Neuronal stem cell (in vitro differentiated cells): Measurements from ENCODE around the gene SLC6A16.
"Not testable (repeated sequence)": the region's sequence is repeated elsewhere in the genome, so short reads cannot be mapped to it uniquely, and the experiment has no call there.

Source experiments
- DNase-seq: peaks from one replicate; pipeline ENCODE4 v3.0.0-alpha.2; 2013; ENCODE audit warnings: low spot score
- H2AFZ ChIP-seq: one replicate; pipeline ENCODE4 v1.6.1; 2013; ENCODE audit warnings: mild to moderate bottlenecking, low read length, inconsistent platforms
- H2AK5ac ChIP-seq: 2 replicates; pipeline ENCODE4 v1.6.1; 2013; ENCODE audit warnings: low read depth, mild to moderate bottlenecking, inconsistent platforms, low read length, moderate library complexity, mixed read lengths
- H2BK120ac ChIP-seq: 2 replicates; pipeline ENCODE4 v1.6.1; 2013; ENCODE audit warnings: low read depth, mild to moderate bottlenecking, inconsistent platforms, low read length, moderate library complexity, mixed read lengths
- H2BK12ac ChIP-seq: one replicate; pipeline ENCODE4 v1.6.1; 2013; ENCODE audit warnings: low read length, inconsistent platforms
- H2BK15ac ChIP-seq: 2 replicates; pipeline ENCODE4 v1.6.1; 2013; ENCODE audit warnings: mild to moderate bottlenecking, low read length, inconsistent platforms, mixed read lengths
- H2BK5ac ChIP-seq: one replicate; pipeline ENCODE4 v1.6.1; 2013; ENCODE audit warnings: inconsistent platforms, mild to moderate bottlenecking, low read length, moderate library complexity
- H3K14ac ChIP-seq: one replicate; pipeline ENCODE4 v1.6.1; 2013; ENCODE audit warnings: low read length, inconsistent platforms
- H3K18ac ChIP-seq: 2 replicates; pipeline ENCODE4 v1.6.1; 2013; ENCODE audit warnings: low read length, inconsistent platforms
- H3K23ac ChIP-seq: 2 replicates; pipeline ENCODE4 v1.6.1; 2013; ENCODE audit warnings: low read depth, mild to moderate bottlenecking, mixed read lengths, low read length, inconsistent platforms; ENCODE audit not compliant: poor library complexity
- H3K27ac ChIP-seq: replicated peaks from 3 replicates; pipeline ENCODE4 v1.5.1; 2013; ENCODE audit warnings: low read length, inconsistent platforms
- H3K27me3 ChIP-seq, 3 experiments: 2 replicates each; pipeline ENCODE4 v1.6.1; 2013; ENCODE audit warnings: low read length in 3 of 3, mild to moderate bottlenecking in 2 of 3, inconsistent platforms in 1 of 3, low read depth in 1 of 3, mixed read lengths in 1 of 3, moderate library complexity in 1 of 3; ENCODE audit not compliant: control insufficient read depth in 3 of 3, insufficient read depth in 3 of 3
- H3K36me3 ChIP-seq, 2 donors: replicated peaks in 1 of 2; 2 replicates each; pipeline ENCODE4 v1.6.1; 2013; ENCODE audit warnings: low read length in 2 of 2; ENCODE audit not compliant: control insufficient read depth in 2 of 2, insufficient read depth in 2 of 2
- H3K4ac ChIP-seq: 2 replicates; pipeline ENCODE4 v1.6.1; 2013; ENCODE audit warnings: inconsistent platforms, mild to moderate bottlenecking, low read length, moderate library complexity
- H3K4me1 ChIP-seq, 2 donors: 1 replicate in 1 of 2; 2 replicates in 1 of 2; pipeline ENCODE4 v1.6.1; 2013; ENCODE audit warnings: low read length in 2 of 2, low read depth in 1 of 2; ENCODE audit not compliant: control insufficient read depth in 2 of 2, insufficient read depth in 1 of 2
- H3K4me2 ChIP-seq: one replicate; pipeline ENCODE4 v1.6.1; 2013; ENCODE audit warnings: mild to moderate bottlenecking, low read length, inconsistent platforms; ENCODE audit not compliant: insufficient read depth, poor library complexity, severe bottlenecking
- H3K4me3 ChIP-seq, 2 donors: 2 replicates each; pipeline ENCODE4 v1.5.1; 2013; ENCODE audit warnings: low read length in 2 of 2, mild to moderate bottlenecking in 2 of 2, inconsistent platforms in 1 of 2, moderate library complexity in 1 of 2
- H3K79me1 ChIP-seq: one replicate; pipeline ENCODE4 v1.6.1; 2013; ENCODE audit warnings: low read depth, mild to moderate bottlenecking, inconsistent platforms, low read length, moderate library complexity
- H3K9ac ChIP-seq: one replicate; pipeline ENCODE4 v1.6.1; 2013; ENCODE audit warnings: mild to moderate bottlenecking, low read depth, low read length, inconsistent platforms; ENCODE audit not compliant: poor library complexity
- H3K9me3 ChIP-seq, 2 donors: replicated peaks in 1 of 2; 2 replicates each; pipeline versions ENCODE3 to v1.6.1; 2013; ENCODE audit warnings: low read length in 2 of 2, mild to moderate bottlenecking in 2 of 2, inconsistent platforms in 1 of 2, low read depth in 1 of 2, mixed read lengths in 1 of 2, moderate library complexity in 1 of 2; ENCODE audit not compliant: control insufficient read depth in 2 of 2, insufficient read depth in 1 of 2
- H4K8ac ChIP-seq: one replicate; pipeline ENCODE4 v1.6.1; 2013; ENCODE audit warnings: low read depth, mild to moderate bottlenecking, inconsistent platforms, low read length, moderate library complexity
- H4K91ac ChIP-seq: one replicate; pipeline ENCODE4 v1.6.1; 2013; ENCODE audit warnings: low read length, low read depth, mild to moderate bottlenecking, inconsistent platforms; ENCODE audit not compliant: poor library complexity
- WGBS, 2 donors: extraction: QIAGEN DNeasy Blood & Tissue Kit; methylation state at CpG; one replicate each; pipeline ENCODE4 v1.1.7; 2013; ENCODE audit warnings: missing lambda C conversion rate in 2 of 2, mixed read lengths in 1 of 2; ENCODE audit not compliant: insufficient read length in 2 of 2, insufficient replicate concordance in 1 of 2; ENCODE audit errors: extremely low coverage in 2 of 2; 5-methylcytosine and 5-hydroxymethylcytosine counted together

SLC6A16 gene

GRCh38 chr19:49301165-49301865 is 23.7 kb downstream of the SLC6A16 start:
- H3K4me2 ChIP-seq, result no peak overlapping the region
- H3K14ac ChIP-seq, result no peak overlapping the region
- DNase-seq, result peak; percentile 67
- peaks cover 0 to 13% of the 10 kb centered on the region in 2 donors for H3K9me3 ChIP-seq
- H3K79me1 ChIP-seq, result no peaks in the 10 kb centered on the region
- H2AK5ac ChIP-seq, result no peak overlapping the region
- no peak overlapping the region for H3K27ac ChIP-seq
- H3K23ac ChIP-seq, result peak overlapping the region; percentile 62
- H2BK120ac ChIP-seq, result no peak overlapping the region
- no CpG with 5 or more reads among the region's 8 CpGs for WGBS, 2 donors
- H3K18ac ChIP-seq, result no peak overlapping the region
- H3K27me3 ChIP-seq, result no peaks in the 10 kb centered on the region
- H3K4me1 ChIP-seq, result peaks cover 0 to 3% of the 10 kb centered on the region in 2 donors
- H3K4me3 ChIP-seq, result no peak overlapping the region
- no peak overlapping the region for H3K9ac ChIP-seq
- H3K36me3 ChIP-seq, result peaks cover 2 to 32% of the 10 kb centered on the region in 2 donors
- H4K8ac ChIP-seq, result no peak overlapping the region
- H4K91ac ChIP-seq, result no peak overlapping the region
- H2BK12ac ChIP-seq, result no peak overlapping the region
- H3K4ac ChIP-seq, result no peak overlapping the region
- H2BK5ac ChIP-seq, result no peak overlapping the region
- H2AFZ ChIP-seq, result peak overlapping the region; percentile 48
- no peak overlapping the region for H2BK15ac ChIP-seq

- H3K79me1 ChIP-seq, H2BK120ac ChIP-seq, H2AFZ ChIP-seq, H4K91ac ChIP-seq, H3K9me3 ChIP-seq, H3K4me1 ChIP-seq, H3K9ac ChIP-seq, H3K4me2 ChIP-seq, H3K18ac ChIP-seq, H3K27me3 ChIP-seq, H2BK12ac ChIP-seq, H2BK5ac ChIP-seq, H3K23ac ChIP-seq, H2BK15ac ChIP-seq, H2AK5ac ChIP-seq, H3K4me3 ChIP-seq, DNase-seq, H3K27ac ChIP-seq, H3K4ac ChIP-seq, H4K8ac ChIP-seq, H3K14ac ChIP-seq: not testable (repeated sequence)
- no CpG with 5 or more reads among the region's 3 CpGs for WGBS, 2 donors
- peaks cover 0 to 23% of the 10 kb centered on the region in 2 donors for H3K36me3 ChIP-seq
These were observed 26.3 kb downstream of the SLC6A16 start for GRCh38 chr19:49298653-49299052.

GRCh38 chr19:49297403-49297802 is 27.6 kb downstream of the SLC6A16 start:
- no peak overlapping the region for H3K14ac ChIP-seq
- H2BK15ac ChIP-seq, result no peak overlapping the region
- H2BK12ac ChIP-seq, result no peak overlapping the region
- H3K4me2 ChIP-seq, result no peak overlapping the region
- no peak overlapping the region for H3K4me3 ChIP-seq
- H2AFZ ChIP-seq, result no peak overlapping the region
- H3K4me1 ChIP-seq, result peaks cover 0 to 3% of the 10 kb centered on the region in 2 donors
- no peak overlapping the region for H3K23ac ChIP-seq
- no peak overlapping the region for H3K18ac ChIP-seq
- H3K4ac ChIP-seq, result no peak overlapping the region
- no peak overlapping the region for H4K91ac ChIP-seq
- no peak overlapping the region for H3K27ac ChIP-seq
- H3K79me1 ChIP-seq, result no peaks in the 10 kb centered on the region
- no peak overlapping the region for H2AK5ac ChIP-seq
- no peak overlapping the region for H3K9ac ChIP-seq
- no peaks in the 10 kb centered on the region for H3K9me3 ChIP-seq
- no peak overlapping the region for H2BK5ac ChIP-seq
- no peaks in the 10 kb centered on the region for H3K27me3 ChIP-seq
- H4K8ac ChIP-seq, result no peak overlapping the region
- H3K36me3 ChIP-seq, result peaks cover 3 to 35% of the 10 kb centered on the region in 2 donors
- no peak for DNase-seq
- no CpG with 5 or more reads among the region's 3 CpGs for WGBS, 2 donors
- H2BK120ac ChIP-seq, result no peak overlapping the region

DNA sequence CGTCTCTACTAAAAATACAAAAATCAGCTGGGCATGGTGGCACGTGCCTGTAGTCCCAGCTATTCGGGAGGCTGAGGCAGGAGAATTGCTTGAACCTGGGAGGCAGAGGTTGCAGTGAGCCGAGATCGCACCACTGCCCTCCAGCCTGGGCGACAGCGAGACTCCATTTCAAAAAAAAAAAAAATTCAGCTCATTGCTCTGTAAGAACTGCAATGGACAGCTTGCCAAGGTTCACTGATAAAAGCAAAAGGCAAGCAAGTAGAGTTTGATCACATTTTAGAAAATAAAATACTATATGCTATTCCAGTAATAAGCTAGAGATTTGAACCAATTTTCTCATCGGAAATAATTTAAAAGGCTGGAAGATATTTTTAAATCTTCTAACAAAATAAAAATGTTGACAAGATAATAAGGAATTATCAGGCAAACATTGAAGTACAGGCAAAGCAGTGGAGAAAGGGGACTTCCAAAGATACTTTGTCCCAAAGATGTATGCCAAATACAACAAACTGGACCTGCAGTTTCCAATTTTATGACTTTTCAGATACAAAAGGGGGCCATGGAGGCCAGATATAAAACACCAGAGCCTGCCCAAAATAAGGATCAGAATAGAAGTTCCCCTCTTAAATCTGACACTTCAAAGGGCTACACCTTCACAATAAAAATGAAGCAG is 29.6 kb downstream of the SLC6A16 start:
- WGBS, 2 donors, result no CpG with 5 or more reads among the region's 8 CpGs
- H3K9me3 ChIP-seq, result no peaks in the 10 kb centered on the region

More for the DNA sequence above, 29.6 kb downstream of the SLC6A16 start:
- H3K4me2 ChIP-seq, result no peak overlapping the region
- H3K9ac ChIP-seq, result no peak overlapping the region
- no peaks in the 10 kb centered on the region for H3K79me1 ChIP-seq
- no peak overlapping the region for H2BK120ac ChIP-seq
- no peak overlapping the region for H2BK15ac ChIP-seq
- no peak overlapping the region for H3K14ac ChIP-seq
- no peak overlapping the region for H2BK12ac ChIP-seq
- H3K4me1 ChIP-seq, result no peaks in the 10 kb centered on the region
- no peak overlapping the region for H2AFZ ChIP-seq
- no peak overlapping the region for H4K91ac ChIP-seq
- H4K8ac ChIP-seq, result no peak overlapping the region
- H3K36me3 ChIP-seq, result peaks cover 3 to 43% of the 10 kb centered on the region in 2 donors
- no peak overlapping the region for H3K18ac ChIP-seq
- no peak overlapping the region for H3K4me3 ChIP-seq
- H3K27ac ChIP-seq, result no peak overlapping the region
- H3K27me3 ChIP-seq, result no peaks in the 10 kb centered on the region
- no peak overlapping the region for H2BK5ac ChIP-seq
- H2AK5ac ChIP-seq, result no peak overlapping the region
- DNase-seq, result no peak
- no peak overlapping the region for H3K4ac ChIP-seq
- H3K23ac ChIP-seq, result no peak overlapping the region
